ENCODE measurements around the gene PARP3.

The PARP3 gene

DNA sequence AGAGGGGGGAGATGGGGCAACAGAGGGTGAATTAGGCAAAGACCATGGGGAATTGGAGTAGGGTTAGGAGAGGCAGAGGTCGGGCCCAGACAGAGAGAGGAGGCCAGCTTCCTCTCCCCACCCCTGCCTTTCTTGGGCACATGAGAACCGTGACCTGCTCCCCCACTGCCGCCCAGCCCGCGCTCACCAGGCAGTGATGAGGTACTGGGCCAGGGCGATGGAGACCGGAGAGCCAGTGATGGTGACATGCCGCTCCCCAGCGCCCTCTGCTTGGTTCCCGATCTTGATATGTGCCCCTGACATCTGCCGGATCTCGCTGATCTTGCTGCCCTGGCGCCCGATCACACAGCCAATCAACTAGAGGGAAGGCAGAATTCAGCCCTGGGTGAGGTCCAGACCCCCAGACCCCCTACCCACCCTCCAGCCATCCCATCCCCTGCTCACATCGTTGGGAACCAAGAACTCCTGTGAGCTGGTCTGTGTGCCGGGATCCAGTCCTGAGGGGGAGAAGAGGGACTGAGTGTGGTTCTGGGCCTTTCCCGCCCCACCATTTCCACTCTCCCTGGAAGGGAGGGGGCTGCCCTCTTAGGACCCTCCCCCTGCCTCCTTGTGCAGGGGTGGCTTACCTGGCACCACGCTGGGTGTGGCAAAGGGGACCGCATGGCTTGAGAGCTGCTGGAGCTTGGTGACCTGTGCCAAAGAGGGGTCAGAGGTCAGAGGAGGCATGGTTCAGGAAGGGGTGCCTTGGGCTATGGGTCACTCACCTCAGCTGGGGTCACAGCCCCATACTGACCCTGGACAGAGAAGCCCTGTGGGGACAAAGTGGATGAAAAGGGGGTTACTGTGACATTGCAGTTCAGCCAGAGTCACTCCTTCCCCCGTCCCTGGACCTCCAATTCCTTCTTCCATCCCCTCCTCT, 16.7 kb downstream of the PARP3 start:
- peaks cover 99% of the 10 kb centered on the region for H3K27me3 ChIP-seq
- H3K9me3 ChIP-seq, result no peaks in the 10 kb centered on the region
- no peak overlapping the region for H3K27ac ChIP-seq
- H3K4me3 ChIP-seq (ENCODE audit: low read depth in 1 of 2, low read length in 1 of 2), result no peak overlapping the region
- H3K36me3 ChIP-seq, result no peaks in the 10 kb centered on the region
- H3K4me1 ChIP-seq (ENCODE audit: control insufficient read depth in 1 of 2, insufficient read depth in 1 of 2, low read depth in 1 of 2, low read length in 1 of 2), result peaks cover 13 to 25% of the 10 kb centered on the region in 2 experiments
- TF ChIP-seq, protein P1, sequence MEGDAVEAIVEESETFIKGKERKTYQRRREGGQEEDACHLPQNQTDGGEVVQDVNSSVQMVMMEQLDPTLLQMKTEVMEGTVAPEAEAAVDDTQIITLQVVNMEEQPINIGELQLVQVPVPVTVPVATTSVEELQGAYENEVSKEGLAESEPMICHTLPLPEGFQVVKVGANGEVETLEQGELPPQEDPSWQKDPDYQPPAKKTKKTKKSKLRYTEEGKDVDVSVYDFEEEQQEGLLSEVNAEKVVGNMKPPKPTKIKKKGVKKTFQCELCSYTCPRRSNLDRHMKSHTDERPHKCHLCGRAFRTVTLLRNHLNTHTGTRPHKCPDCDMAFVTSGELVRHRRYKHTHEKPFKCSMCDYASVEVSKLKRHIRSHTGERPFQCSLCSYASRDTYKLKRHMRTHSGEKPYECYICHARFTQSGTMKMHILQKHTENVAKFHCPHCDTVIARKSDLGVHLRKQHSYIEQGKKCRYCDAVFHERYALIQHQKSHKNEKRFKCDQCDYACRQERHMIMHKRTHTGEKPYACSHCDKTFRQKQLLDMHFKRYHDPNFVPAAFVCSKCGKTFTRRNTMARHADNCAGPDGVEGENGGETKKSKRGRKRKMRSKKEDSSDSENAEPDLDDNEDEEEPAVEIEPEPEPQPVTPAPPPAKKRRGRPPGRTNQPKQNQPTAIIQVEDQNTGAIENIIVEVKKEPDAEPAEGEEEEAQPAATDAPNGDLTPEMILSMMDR (IDR thresholded peaks at IDR 0.05), result no peak

DNA sequence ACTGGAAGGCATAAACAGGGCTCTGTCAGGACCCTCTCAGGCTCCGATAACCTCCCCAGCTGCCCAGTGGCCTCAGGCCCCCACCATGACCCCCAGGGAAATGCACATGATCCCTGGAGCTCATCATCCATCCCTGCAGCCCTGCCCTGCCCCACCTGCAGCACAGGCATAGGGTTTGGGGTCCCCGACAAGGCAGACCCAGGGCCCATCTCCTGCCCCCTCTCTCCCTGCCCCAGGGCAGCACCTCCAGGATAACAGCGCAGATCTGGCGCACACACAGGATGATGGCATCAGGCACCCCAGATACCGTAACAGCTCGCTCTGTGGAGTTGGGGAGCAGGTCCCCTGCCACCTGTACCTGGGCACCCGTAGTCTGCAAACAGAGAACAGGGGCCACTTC, 17.5 kb downstream of the PARP3 start:
- H3K9me3 ChIP-seq, result no peaks in the 10 kb centered on the region
- H3K4me1 ChIP-seq (ENCODE audit: control insufficient read depth in 1 of 2, insufficient read depth in 1 of 2, low read depth in 1 of 2, low read length in 1 of 2), result peaks cover 13 to 19% of the 10 kb centered on the region in 2 experiments
- no peaks in the 10 kb centered on the region for H3K36me3 ChIP-seq
- H3K27me3 ChIP-seq, result peaks cover 99% of the 10 kb centered on the region
- no peak overlapping the region for H3K4me3 ChIP-seq (ENCODE audit: low read depth in 1 of 2, low read length in 1 of 2)
- no peak overlapping the region for H3K27ac ChIP-seq
- TF ChIP-seq, protein P1 (IDR thresholded peaks at IDR 0.05), result no peak

DNA sequence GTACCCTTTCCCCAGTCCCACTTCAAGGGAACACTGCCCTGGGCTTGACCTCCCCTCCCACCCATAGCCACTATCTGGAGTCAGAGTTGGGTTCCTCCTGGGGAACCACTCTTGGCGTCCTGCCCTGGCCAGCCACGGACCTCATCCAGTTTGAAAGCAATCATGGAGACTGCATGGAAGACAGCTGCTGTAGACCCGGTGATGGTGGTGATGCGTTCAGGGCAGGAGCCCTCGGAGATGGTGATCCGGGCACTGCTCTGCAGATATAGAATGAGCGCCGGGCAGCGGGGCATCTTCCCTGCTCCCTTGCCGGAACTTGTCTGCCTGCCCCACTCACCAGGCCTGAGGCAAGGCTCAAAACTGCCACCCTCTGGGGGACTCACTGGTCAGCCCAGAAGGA, 18.2 kb downstream of the PARP3 start:
- TF ChIP-seq, protein P1 (IDR thresholded peaks at IDR 0.05), result no peak
- H3K27ac ChIP-seq, result no peak overlapping the region
- no peaks in the 10 kb centered on the region for H3K9me3 ChIP-seq
- peaks cover 12 to 13% of the 10 kb centered on the region in 2 experiments for H3K4me1 ChIP-seq (ENCODE audit: control insufficient read depth in 1 of 2, insufficient read depth in 1 of 2, low read depth in 1 of 2, low read length in 1 of 2)
- no peaks in the 10 kb centered on the region for H3K36me3 ChIP-seq
- no peak overlapping the region for H3K4me3 ChIP-seq (ENCODE audit: low read depth in 1 of 2, low read length in 1 of 2)
- H3K27me3 ChIP-seq, result peaks cover 99% of the 10 kb centered on the region

DNA sequence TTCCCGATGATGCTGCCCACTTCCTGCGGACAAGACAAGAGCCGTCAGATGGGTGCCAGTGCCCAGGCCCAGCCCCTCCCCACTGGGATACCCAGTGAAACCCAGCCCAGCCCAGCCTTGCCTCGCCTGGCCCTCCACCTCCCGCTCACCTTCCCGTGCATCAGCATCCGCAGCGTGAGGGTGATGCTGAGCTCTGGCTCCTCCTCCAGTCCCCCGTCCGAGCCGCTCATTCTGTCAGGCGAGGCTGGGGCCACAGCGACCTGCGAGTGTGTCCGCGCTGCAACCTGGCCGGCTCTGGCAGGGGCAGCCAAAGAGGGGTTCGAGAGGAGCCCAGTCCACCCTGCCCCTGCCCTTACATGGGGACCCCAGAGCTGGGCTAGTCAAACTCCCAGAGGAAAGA, 18.8 kb downstream of the PARP3 start:
- no peaks in the 10 kb centered on the region for H3K9me3 ChIP-seq
- H3K4me3 ChIP-seq (ENCODE audit: low read depth in 1 of 2, low read length in 1 of 2), result no peak overlapping the region
- H3K36me3 ChIP-seq, result no peaks in the 10 kb centered on the region
- peaks cover 99% of the 10 kb centered on the region for H3K27me3 ChIP-seq
- no peak overlapping the region for H3K27ac ChIP-seq
- H3K4me1 ChIP-seq (ENCODE audit: control insufficient read depth in 1 of 2, insufficient read depth in 1 of 2, low read depth in 1 of 2, low read length in 1 of 2), result peaks cover 6 to 8% of the 10 kb centered on the region in 2 experiments
- TF ChIP-seq, protein P1 (IDR thresholded peaks at IDR 0.05), result no peak

DNA sequence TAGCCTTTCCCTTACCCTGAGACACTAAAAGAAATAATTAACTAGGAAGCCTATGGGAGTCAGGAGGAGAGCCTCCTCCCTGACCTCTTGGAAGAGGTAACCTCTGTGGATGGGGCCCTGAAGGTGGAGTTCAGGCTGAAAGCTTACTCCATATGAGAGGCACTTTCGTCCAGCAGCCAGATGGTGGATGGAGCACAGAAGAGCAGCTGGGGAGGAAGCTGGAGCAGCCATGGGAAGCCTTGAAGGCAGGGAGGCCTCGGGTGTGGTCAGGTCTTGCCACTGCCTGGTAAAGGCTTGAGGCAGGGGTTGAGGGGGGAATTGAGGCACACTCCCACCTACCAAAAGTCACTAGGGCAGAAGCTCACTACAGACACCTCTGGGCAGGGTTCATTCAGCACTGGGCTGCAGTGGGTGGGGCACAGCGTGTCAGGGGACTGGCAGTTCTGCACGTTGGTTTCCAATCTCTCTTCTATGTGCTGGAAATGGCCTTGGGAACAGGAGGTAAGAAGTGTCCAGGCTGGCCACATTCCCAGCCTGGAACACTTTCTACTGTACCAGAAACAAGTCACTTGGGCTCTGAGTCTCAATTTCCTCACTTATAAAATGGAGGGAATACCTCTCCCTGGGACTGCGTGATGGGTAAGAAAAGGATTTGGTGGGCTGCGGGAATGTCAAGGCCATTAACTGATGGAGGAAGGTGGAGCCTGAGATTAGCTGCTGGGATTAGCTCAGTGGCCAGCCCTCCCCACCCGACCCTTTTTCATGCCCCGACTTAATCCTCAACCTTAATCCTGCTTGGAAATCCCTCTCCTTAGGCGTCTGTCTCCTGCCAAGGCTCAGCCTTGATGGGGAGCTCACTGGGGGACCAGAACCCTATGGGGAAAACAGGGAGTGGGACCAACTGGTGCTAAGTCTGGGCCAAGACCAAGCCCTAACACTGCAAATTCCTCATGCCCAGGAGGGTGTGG, 19.7 kb downstream of the PARP3 start:
- Histone ChIP-seq H3K27ac (no peak overlapping the region), H3K27me3 (peaks cover 99% of the 10 kb centered on the region), H3K4me3 (ENCODE audit: low read depth in 1 of 2, low read length in 1 of 2) (no peak overlapping the region), H3K36me3 (no peaks in the 10 kb centered on the region), H3K4me1 (ENCODE audit: control insufficient read depth in 1 of 2, insufficient read depth in 1 of 2, low read depth in 1 of 2, low read length in 1 of 2) (peaks cover 0 to under 1% of the 10 kb centered on the region in 2 experiments), H3K9me3 (no peaks in the 10 kb centered on the region)
- TF ChIP-seq, protein P1 (IDR thresholded peaks at IDR 0.05), result no peak
